ENCODE measurements around the gene BCL11B.

The BCL11B gene

GRCh38 chr14:99237288-99237687 lies 34.7 kb downstream of the BCL11B start:
- no peaks in the 10 kb centered on the region for H3K36me3 ChIP-seq (ENCODE audit: low read length)
- no peaks in the 10 kb centered on the region for H3K9me3 ChIP-seq (ENCODE audit: insufficient read depth, low read length)
- H4K20me1 ChIP-seq (ENCODE audit: low read depth, low read length): no peaks in the 10 kb centered on the region
- TF ChIP-seq CTCF (IDR thresholded peaks at IDR 0.05; ENCODE audit: insufficient read depth, low read length, poor library complexity, severe bottlenecking) (no peak), EZH2phosphoT487 (conservative IDR thresholded peaks at IDR 0.05; ENCODE audit: low read length) (no peak)
- H3F3A ChIP-seq (ENCODE audit: insufficient read depth): no peaks in the 10 kb centered on the region
- no peak overlapping the region for H3K9ac ChIP-seq (ENCODE audit: low read length)
- no peak overlapping the region for H3K4me2 ChIP-seq (ENCODE audit: low read depth, low read length, poor library complexity, severe bottlenecking)
- H3K79me2 ChIP-seq (ENCODE audit: insufficient read depth, low read length): no peaks in the 10 kb centered on the region
- H2AFZ ChIP-seq (ENCODE audit: low read depth, low read length, severe bottlenecking): no peak overlapping the region
- H3K4me3 ChIP-seq (ENCODE audit: insufficient read depth, low read length, poor library complexity, severe bottlenecking): no peak overlapping the region
- no peaks in the 10 kb centered on the region for H3K9me2 ChIP-seq (replicated peaks; ENCODE audit: insufficient read depth, low read length)
- H3K27ac ChIP-seq (ENCODE audit: low read depth, low read length): no peak overlapping the region
- no peaks in the 10 kb centered on the region for H3K27me3 ChIP-seq (ENCODE audit: low read length)

- TF ChIP-seq CTCF (IDR thresholded peaks at IDR 0.05; ENCODE audit: insufficient read depth, low read length, poor library complexity, severe bottlenecking) (no peak), EZH2phosphoT487 (conservative IDR thresholded peaks at IDR 0.05; ENCODE audit: low read length) (no peak)
- H3K79me2 ChIP-seq (ENCODE audit: insufficient read depth, low read length): no peaks in the 10 kb centered on the region
- H4K20me1 ChIP-seq (ENCODE audit: low read depth, low read length): no peaks in the 10 kb centered on the region
- H2AFZ ChIP-seq (ENCODE audit: low read depth, low read length, severe bottlenecking): no peak overlapping the region
- H3K4me2 ChIP-seq (ENCODE audit: low read depth, low read length, poor library complexity, severe bottlenecking): no peak overlapping the region
- H3K27me3 ChIP-seq (ENCODE audit: low read length): no peaks in the 10 kb centered on the region
- no peaks in the 10 kb centered on the region for H3K36me3 ChIP-seq (ENCODE audit: low read length)
- no peak overlapping the region for H3K27ac ChIP-seq (ENCODE audit: low read depth, low read length)
- no peaks in the 10 kb centered on the region for H3K9me3 ChIP-seq (ENCODE audit: insufficient read depth, low read length)
- H3K4me3 ChIP-seq (ENCODE audit: insufficient read depth, low read length, poor library complexity, severe bottlenecking): no peak overlapping the region
- no peaks in the 10 kb centered on the region for H3F3A ChIP-seq (ENCODE audit: insufficient read depth)
- no peaks in the 10 kb centered on the region for H3K9me2 ChIP-seq (replicated peaks; ENCODE audit: insufficient read depth, low read length)
- no peak overlapping the region for H3K9ac ChIP-seq (ENCODE audit: low read length)
Observed at GRCh38 chr14:99236386-99237138, 35.4 kb downstream of the BCL11B start.

- TF ChIP-seq CTCF (IDR thresholded peaks at IDR 0.05; ENCODE audit: insufficient read depth, low read length, poor library complexity, severe bottlenecking) (no peak), EZH2phosphoT487 (conservative IDR thresholded peaks at IDR 0.05; ENCODE audit: low read length) (no peak)
- H2AFZ ChIP-seq (ENCODE audit: low read depth, low read length, severe bottlenecking): no peak overlapping the region
- no peak overlapping the region for H3K4me2 ChIP-seq (ENCODE audit: low read depth, low read length, poor library complexity, severe bottlenecking)
- H4K20me1 ChIP-seq (ENCODE audit: low read depth, low read length): no peaks in the 10 kb centered on the region
- no peak overlapping the region for H3K27ac ChIP-seq (ENCODE audit: low read depth, low read length)
- no peaks in the 10 kb centered on the region for H3K79me2 ChIP-seq (ENCODE audit: insufficient read depth, low read length)
- H3K9me3 ChIP-seq (ENCODE audit: insufficient read depth, low read length): no peaks in the 10 kb centered on the region
- H3K27me3 ChIP-seq (ENCODE audit: low read length): no peaks in the 10 kb centered on the region
- no peaks in the 10 kb centered on the region for H3K36me3 ChIP-seq (ENCODE audit: low read length)
- H3K4me3 ChIP-seq (ENCODE audit: insufficient read depth, low read length, poor library complexity, severe bottlenecking): no peak overlapping the region
- no peaks in the 10 kb centered on the region for H3K9me2 ChIP-seq (replicated peaks; ENCODE audit: insufficient read depth, low read length)
- H3F3A ChIP-seq (ENCODE audit: insufficient read depth): no peaks in the 10 kb centered on the region
- no peak overlapping the region for H3K9ac ChIP-seq (ENCODE audit: low read length)
Observed at GRCh38 chr14:99235582-99236320, 36.2 kb downstream of the BCL11B start.

Measured in SU-DHL-6 (cell line).